GM19397 (cell line): ENCODE results near the gene MRPL34.

Experiments
- ATAC-seq: cut with Tn5 transposase; IDR thresholded peaks from one replicate; pipeline ENCODE4 v1.9.1; 2021; ENCODE audit warnings: mild to moderate bottlenecking, moderate library complexity; ENCODE audit not compliant: unreplicated experiment

Gene MRPL34

GRCh38 chr19:17327654-17328516 lies 22.2 kb downstream of the MRPL34 start:
- ATAC-seq: no peak

GRCh38 chr19:17328517-17329365 lies 23.1 kb downstream of the MRPL34 start:
- no peak for ATAC-seq

- no peak for ATAC-seq
These were observed 23.9 kb downstream of the MRPL34 start for GRCh38 chr19:17329366-17330261.

DNA sequence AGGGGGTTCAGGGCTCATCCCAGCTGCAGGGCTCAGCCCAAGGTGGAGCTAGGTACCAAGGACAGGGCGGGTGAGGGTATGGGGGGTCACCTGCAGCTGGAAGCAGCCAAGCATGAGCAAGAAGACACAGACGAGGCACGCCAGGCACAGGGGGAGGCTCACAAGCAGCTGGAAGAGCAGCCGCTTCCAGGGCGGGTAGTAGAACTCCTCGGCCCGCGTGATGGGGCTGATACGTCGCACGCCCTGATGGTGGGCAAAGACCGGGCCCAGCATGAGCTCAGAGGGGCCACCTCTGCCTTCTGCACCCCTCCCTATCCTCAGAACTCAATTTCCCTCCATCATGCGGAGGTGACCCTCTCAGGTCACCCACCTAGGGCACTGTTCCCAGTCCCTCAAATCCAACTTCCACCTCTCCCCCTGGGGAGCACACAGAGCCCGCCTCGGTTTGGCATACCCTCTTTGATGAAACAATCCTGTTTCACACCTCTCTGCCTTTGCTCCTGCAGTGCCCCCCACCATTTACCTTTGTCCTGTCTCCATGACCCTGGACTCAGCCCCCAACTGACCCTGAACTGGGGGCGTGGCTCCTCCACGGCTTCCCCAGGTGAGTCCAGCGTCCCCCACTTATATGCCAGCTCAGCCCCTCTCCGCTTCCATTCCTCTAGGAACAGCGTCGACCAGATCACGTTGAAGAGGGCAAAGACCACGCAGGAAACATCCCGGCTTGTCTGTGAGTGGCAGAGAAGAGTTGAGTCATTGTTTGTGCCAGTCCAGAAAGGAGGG lies 24.8 kb downstream of the MRPL34 start:
- no peak for ATAC-seq

DNA sequence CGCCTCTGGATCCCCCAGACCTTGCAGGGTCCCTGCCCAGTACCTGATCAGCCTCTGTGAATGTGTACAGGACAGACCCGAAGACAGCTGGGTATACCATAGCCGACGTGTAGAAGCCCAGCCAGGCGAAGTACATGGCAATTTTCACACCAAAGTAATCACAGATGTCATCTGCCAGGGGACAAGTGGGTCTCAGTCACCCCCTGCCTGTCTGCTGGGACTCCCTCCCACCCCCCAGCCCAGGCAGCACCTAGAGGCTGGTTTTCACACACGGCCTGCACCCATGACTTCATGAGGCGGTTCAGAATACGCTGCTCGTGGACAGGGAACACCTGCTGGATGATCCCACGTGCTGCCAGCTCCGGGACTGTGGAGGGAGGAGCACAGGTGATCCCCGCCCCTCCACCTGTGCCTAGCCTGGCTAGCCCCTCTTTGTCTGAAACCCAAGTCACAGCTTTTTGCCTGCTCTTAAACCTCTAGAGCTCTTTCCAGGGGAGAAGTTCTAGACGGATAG lies 25.4 kb downstream of the MRPL34 start:
- no peak for ATAC-seq

DNA sequence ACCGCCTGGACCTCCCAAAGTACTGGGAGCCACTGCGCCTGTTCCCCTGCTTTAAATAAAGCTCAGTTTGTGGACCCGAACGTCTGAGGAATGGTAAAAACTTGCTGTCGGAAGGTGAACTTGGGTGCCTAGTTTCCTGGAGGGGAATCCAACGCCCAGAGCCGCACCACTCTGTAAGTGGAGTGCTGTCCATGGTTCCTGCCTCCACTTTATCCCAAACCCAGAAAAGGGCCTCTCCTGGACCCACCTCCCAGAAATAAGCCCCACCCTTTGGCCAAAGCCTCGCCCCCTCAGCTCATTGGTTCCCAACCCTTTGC lies 26.6 kb downstream of the MRPL34 start:
- ATAC-seq: no peak

DNA sequence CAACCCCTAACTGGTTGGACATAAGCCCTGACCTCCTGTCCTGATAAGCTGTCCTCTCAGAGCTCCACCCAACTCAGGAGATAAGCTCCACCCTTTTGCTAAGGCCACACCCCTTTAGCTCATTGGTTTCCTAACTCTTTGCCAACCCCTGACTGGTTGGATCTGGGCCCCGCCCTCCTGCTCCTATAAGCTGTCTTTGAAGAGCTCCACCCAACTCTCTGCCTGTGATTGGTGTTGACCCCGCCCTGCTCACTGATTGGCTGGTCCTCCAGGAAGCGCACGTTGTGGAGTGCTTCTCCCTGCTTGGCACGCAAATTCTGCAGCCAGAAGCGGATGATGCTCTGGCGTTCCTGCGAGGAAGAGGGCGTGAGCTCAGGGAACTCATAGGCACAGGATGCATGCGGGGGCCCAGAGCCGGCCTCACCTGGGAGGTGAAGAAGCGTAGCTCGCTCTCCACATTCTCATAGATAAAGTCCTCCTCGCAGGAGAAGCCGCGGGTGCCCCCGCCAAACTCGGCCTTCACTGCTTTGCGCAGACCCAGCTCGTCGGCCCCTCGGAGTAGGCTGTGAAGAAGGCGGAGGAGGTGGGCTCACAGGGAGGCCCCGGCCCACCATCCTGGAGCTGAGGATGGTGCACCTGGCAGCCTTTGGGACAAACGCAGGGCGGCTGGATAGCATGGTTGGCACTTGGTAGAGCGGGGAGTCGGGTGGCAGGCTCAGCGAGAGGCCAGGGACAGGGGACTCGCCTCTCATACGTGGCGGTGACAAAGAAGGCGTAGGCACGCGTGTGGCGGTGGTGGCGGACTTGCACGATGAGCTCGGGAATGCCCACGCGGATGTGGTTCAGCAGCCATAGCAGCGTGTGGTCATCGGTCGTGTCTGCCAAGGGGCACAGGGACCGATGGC lies 27.3 kb downstream of the MRPL34 start:
- no peak for ATAC-seq

GRCh38 chr19:17333611-17334413 lies 28.1 kb downstream of the MRPL34 start:
- ATAC-seq: peak; percentile 5

- ATAC-seq: peak; percentile 46
These were observed 29.0 kb downstream of the MRPL34 start, which contains the start of gene ANO8 for GRCh38 chr19:17334414-17335409. Gene ANO8 (minus strand): TSS chr19:17334855. CDS start chr19:17334670, 185 bp downstream.

DNA sequence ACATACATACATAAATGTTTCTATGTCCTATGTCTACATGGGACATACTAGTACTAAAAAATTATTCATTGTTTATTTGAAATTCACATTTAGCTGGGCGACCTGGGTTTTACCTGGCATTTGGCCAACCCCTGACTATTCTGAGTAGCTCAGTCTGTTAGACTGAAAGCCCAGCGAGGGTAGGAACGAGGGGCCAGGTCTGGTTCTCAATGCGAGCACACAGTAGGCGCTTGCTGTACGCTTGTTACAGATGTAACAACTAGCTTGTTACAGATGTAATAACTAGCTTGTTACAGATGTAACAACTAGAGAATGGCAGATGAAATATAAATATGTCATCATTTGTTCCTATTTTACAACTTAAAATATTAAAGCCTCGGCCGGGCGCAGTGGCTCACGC lies 29.9 kb downstream of the MRPL34 start:
- no peak for ATAC-seq

GRCh38 chr19:17336872-17337674 lies 31.4 kb downstream of the MRPL34 start, which contains the start of gene GTPBP3:
Gene GTPBP3 (plus strand): TSS chr19:17337553. CDS start chr19:17337612, 59 bp downstream.
- ATAC-seq: peak; percentile 71

- ATAC-seq: no peak
These were observed 32.2 kb downstream of the MRPL34 start for GRCh38 chr19:17337675-17338432.

GRCh38 chr19:17338433-17339078 lies 32.9 kb downstream of the MRPL34 start:
- no peak for ATAC-seq

DNA sequence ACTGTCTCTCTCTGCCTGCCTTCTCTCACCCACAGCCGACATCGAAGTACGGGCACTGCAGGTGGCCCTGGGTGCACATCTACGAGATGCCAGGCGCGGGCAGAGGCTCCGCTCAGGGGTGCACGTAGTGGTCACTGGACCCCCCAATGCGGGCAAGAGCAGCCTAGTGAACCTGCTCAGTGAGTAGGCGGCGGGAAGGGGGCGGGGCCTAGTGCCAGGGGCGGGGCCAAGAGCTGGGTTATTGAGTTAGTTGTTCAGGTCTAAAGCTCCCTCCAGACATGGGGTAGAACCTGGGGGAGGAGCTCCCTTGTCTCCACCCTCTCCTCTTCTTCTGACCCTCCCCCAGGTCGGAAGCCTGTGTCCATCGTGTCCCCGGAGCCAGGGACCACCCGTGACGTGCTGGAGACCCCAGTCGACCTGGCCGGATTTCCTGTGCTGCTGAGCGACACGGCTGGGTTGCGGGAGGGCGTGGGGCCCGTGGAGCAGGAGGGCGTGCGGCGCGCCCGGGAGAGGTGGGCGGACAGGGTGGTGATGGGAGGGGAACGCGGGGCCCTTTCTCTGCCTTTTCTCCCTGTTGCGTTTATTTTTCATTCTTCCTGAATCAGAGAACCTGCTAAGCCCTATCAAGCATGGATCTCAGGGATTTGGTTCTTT lies 33.5 kb downstream of the MRPL34 start:
- ATAC-seq: no peak
